Activated T-cell treated with anti-CD3 and anti-CD28 coated beads for 4 hours (primary cell): ENCODE results near the gene ATAD3A.
"Not testable (repeated sequence)": the region's sequence is repeated elsewhere in the genome, so short reads cannot be mapped to it uniquely, and the experiment has no call there.

ENCODE experiments used
- DNase-seq: peaks from one replicate; pipeline ENCODE4 v3.0.0-alpha.2; 2020

The ATAD3A gene

DNA sequence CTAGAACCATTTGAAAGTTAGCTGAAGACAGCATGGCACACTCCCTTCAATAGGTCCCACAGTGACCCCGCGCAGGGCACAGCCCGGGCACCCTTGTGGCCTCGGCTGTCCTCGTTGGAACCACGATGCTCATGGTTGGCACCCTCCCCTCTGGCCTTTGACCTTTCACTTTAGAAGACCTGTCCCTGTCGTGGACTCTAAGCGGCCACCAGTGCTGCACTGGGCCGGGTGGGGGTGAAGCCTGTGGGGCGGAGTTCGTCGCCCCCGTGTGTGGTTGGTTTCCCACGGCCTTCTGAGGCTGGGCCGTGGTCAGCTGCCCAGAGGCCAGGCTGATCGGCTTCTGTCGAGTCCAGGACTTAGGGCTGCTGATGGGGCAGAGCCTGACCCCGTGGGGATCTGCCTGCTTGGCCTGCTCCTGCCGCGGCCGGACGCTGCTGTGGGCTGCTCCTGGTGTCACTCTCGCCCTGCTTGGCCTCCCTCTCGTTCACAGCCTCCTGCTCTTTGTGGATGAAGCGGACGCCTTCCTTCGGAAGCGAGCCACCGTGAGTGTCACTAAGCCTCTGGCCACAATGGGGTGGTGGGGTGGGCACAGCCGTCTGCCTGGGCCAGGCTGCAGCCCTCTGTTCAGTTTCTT is 12.9 kb downstream of the ATAD3A start:
- not testable (repeated sequence) for DNase-seq

GRCh38 chr1:1526476-1526875 is 14.5 kb downstream of the ATAD3A start:
- not testable (repeated sequence) for DNase-seq

DNA sequence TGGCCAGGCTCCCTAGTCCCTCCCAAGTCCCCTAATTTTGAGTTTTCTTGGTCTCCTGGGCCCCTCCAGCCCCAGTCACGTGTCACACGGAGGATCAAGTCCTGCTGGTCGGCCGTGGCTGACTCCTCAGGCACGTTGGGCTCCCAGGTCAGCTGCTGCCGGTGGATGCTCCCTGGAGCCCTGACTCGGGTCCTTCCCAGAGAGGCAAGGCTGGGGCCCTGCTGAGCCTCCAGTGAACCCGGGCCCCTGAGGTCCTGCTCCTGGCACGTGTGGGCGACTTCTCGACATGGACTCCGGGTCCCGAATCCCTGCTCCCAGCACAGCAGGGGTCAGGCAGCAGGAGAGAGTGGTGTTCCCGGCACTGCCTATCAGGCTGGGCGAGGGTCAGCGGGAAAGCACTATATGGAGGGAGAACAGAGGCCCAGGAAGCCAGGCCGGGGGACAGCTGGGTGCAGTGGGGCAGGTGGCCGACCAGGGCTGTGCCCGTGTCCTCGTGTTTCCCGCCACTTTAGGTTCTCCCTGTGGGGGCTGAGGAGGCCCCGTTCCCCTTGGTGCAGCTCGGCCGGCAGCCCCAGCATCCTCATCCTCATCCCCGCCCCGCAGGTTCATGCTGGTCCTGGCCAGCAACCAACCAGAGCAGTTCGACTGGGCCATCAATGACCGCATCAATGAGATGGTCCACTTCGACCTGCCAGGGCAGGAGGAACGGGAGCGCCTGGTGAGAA is 15.3 kb downstream of the ATAD3A start:
- DNase-seq: no peak

DNA sequence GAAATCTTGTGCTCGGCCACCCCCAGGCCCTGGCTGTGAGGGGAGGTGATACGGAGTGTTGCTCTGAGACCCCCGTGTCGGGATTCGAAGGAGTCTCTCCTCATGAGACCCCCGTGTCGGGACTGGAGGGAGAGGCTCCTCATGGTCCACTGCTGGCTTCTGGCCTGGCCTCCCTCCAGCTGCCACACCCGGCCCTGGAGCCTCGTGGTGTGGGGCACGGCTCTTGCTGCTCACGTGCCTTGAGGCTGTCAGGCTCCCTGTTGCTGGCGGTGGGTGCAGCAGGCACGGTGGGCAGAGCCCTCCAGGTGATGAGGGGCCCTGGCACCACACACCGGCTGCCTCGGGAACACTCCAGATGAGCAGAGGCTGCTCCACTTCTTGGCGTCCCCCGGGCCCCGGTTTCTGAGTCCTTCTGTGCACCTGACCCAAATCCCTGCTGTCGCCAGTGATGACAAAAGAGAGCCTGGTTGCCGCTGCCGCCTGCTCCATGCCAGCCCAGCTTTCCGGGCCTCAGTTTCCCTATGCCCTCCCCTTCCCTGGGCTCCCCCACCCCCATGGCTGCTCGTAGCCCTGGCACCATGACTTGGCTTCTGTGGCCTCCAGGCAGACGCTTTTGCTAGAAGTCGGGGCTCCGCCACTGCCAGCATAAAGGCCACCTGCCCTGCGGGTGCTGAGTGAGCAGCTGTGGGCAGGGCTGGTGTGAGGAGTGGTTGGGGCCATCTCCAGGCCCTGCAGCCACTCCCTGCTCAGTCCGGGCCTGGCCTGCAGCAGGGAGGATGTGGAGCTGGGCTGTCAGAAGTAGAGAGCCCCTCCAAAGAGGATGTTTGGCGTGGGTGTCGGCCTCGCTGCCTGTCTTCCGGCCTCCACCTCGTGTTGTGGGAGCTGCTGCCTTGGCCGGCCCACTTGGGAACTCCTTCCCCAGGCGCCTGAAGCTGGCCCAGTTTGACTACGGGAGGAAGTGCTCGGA is 16.6 kb downstream of the ATAD3A start:
- no peak for DNase-seq

GRCh38 chr1:1529321-1529720 is 17.4 kb downstream of the ATAD3A start:
- DNase-seq: no peak

DNA sequence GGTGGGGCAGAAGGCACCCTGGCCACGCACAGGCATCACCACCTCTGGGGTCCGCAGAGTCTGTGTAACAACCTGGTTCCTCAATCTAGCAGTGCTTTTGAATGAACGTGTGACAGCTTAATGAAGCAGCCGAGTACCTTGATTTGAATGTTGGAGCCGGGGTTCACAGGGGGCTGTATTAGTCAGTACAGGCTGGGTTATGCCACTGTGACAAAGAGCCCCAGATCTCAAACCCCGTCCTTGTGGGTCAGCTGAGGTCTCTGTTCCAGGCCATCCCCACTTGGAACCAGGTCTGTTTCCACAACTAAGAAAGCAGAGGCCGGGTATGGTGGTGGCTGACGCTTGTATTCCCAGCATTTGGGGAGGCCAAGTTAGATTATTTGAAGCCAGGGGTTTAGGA is 18.0 kb downstream of the ATAD3A start:
- no peak for DNase-seq

GRCh38 chr1:1531947-1532346 is 20.0 kb downstream of the ATAD3A start:
- no peak for DNase-seq

DNA sequence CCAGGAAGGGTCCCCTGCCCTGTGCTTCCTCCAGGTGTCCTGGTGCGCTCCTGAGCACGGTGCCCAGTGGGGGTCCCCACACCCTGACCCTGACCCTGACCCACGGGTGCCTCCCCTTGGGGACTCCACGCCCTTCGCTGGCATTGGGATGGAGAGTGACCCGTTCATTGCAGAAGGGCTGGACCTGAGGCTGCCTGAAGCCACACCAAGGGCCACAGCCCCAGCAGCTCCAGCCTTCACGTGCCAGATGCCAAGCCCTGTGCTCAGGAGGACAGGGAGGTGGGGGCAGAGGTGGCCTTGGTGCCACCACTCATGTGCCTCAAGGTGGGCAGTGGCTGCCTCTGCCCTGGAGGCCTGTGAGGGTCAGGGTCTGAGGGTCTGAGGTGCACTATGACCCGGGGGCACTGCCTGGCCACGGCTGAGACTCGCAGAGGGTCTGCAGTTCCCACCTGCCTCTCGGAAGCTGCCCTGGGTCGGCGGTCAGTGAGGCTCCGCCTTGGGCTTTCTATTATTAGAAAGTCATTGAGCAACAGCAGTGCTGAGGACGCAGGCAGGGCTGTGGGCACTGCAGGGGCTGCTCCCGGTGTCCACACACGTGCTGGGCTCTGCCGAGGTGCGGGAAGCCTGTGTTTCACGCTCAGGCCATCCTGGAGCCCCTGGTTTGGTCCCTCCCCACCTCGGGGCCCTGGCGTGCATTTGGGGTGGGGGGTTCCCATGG is 21.4 kb downstream of the ATAD3A start:
- DNase-seq: not testable (repeated sequence)

DNA sequence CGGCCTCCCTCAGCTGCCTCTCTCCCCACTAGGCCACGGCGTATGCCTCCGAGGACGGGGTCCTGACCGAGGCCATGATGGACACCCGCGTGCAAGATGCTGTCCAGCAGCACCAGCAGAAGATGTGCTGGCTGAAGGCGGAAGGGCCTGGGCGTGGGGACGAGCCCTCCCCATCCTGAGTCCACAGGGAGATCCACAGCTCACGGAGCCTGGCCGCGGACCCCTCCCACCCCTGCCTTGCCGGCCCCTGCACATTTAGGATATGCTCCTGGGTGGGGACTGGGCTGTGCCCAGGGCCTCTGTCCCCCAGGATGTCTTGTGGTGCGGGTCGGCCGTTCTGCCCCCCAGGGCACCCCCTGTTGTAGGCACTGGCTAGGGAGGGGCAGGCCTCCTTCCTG is 21.9 kb downstream of the ATAD3A start:
- DNase-seq: not testable (repeated sequence)

GRCh38 chr1:1534401-1535154 is 22.6 kb downstream of the ATAD3A start:
- no peak for DNase-seq

GRCh38 chr1:1535201-1536018 is 23.4 kb downstream of the ATAD3A start:
- DNase-seq: no peak

DNA sequence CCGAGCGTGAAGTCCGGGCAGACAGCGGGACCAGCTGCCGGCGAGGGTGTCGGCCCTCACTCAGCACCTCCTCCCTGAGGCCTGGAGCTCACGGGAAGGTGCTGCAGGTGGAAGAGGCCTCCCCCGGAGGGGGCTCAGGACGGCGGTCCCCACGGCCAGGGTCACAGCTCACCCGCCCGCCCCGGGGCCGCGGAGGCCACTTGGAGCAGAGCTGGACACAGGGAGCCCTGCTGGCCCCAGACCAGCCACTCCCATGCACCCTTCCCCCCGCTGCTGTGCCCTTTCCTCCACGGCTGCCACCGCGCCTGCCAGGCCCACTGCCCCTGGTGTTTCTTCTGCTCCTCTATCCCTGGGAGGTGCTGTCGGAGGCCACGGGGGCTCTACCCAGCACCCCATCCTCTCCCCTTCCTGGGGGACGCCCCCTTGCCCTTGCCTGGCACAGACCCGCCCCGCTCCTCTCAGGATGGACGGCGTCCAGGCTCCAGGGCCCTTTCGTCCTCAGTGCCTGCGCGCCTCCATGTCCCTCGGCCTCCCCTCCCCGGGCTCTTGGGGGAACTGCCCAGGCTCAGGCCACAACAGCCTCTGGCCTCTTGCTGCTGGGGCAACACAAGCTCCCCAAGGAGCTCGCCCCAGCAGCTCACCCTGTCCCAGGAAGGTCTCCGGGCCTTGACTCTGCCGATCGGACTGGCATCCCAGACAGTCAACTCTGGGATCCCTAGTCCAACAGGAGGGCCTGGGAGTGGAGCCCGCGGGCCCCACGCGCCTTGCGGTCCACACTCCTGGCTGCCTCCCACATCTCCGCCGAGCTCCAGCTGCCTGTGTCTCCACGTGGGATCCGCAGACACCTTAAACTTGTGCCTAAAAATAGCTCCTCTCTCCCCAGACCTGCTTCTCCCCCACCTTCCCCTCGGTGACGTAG is 24.3 kb downstream of the ATAD3A start:
- no peak for DNase-seq

DNA sequence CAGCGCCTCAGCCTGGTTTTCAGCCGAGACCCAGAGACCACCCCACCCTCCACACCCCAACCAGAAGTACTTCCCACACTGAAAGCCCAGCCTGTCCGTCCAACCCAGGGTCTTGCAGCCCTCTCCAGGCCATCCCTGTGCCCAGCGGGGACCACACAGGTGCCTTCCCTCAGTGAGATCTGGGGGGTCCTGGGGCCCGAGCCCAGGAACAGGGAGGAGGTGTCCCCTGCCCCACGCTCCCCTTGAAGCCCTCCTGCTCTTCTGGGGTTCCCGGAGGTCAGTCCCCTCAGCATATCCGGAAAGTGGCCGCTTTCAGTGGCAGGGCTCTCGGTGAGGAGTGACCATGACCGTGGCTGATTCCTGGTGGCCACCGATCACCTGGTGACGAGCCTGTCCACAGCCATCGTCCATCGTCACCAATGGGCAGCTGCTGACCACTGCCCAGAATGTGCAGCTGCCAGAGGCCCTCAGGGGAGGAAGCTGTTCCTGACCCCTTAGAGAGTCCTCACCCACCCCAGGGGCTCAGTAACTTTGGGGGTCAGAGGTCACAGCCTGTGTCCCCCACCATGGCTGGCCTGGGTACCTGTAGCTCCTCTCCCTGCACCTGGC is 25.1 kb downstream of the ATAD3A start:
- DNase-seq: no peak

DNA sequence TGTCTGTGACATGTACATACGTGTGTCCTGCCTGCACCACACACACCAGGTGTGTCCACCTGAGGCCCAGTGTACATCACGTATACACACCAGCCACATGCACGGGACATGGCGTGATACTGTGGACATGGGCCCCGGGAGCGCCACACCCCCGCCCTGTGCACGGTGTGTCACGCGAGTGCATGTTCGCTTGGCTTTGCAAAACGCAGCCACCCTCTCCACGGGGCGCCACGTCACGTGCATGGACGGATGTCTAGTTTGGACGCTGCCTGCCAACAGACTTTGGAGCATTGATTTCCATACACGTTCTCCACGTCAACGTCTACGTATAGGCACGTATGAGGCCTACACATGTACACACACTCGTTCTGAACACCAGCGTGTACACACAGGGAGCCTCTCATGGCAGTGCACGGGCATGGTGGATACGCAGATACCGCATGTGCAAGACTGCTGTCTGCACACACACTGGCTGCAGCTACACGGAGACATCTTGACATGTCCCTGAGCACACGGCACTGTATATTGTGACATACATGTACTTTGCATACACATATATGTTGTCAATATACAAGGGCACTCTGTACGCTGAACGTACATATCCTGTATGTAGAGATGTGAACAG is 25.8 kb downstream of the ATAD3A start:
- no peak for DNase-seq

- DNase-seq: no peak
Observed at GRCh38 chr1:1538334-1538733, 26.4 kb downstream of the ATAD3A start.

- no peak for DNase-seq
Observed at GRCh38 chr1:1538989-1539309, 27.0 kb downstream of the ATAD3A start.

- no peak for DNase-seq
Observed at GRCh38 chr1:1539310-1540089, 27.5 kb downstream of the ATAD3A start.

DNA sequence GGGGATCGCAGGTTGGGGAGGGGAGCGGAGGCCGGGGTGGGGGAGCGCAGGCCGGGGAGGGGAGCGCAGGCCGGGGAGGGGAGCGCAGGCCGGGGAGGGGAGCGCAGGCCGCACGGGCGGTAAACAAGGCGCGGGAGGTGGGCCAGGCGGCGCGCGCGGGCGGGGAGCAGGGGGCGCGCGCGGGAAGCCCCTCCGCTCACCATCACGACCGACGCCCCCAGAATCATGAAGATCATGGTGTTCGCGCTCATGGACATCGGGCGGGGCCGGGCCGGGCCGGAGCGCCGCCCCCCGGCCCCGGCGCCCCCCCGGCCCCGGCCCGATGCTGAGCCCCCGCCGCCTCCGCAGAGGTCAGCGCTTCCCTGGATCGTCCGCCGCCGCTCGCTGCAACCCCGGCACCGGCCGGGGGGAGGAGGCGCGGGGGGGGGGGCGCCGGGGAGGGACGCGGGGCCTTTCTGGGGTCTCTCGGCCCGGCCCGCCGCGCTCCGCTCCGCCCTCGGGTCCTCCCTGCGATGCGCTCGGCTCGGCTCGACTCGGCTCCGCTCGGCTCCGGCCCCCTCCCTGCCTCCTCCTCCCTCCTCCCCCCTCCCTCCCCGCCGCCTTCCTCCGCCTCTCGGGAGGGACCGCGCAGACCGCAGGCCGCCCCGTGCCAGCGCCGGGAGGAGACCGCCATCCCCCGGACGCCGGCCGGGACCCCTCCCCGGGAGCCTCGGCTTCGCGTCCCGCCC is 28.3 kb downstream of the ATAD3A start, which contains the start of gene TMEM240:
Gene TMEM240, minus strand, starts transcription at position 535 of the 728 bp plus-strand sequence. Its CDS starts 278 bp downstream, at position 257.
- DNase-seq: peak; percentile 30
